ENCODE results near the gene NFIC. TPM values are rescaled to one million over a fixed set of nuclear protein-coding genes. Genes with fewer than 3 reads are reported as not detected.
A peak's percentile ranks its signal among the peaks of the same experiment; 100 is the strongest.

The NFIC gene
- total and polyA plus RNA-seq, 2 of the 4 experiments (the other 2 are of a cell fraction), result 21.9 to 32.1 TPM

GRCh38 chr19:3464587-3465235 is 98.3 kb downstream of the NFIC start:
- no peak for DNase-seq
- no peak overlapping the region for H2AK9ac ChIP-seq (replicated peaks; ENCODE audit: low read depth, low read length, poor library complexity)
- H4K5ac ChIP-seq (ENCODE audit: low read depth, low read length), result no peak overlapping the region
- no peak overlapping the region for H3K9ac ChIP-seq (ENCODE audit: low read depth, low read length)
- H2BK120ac ChIP-seq (ENCODE audit: low read depth, low read length), result no peak overlapping the region
- H3K4me1 ChIP-seq (ENCODE audit: control insufficient read depth, insufficient read depth, low read length), result peaks cover 4% of the 10 kb centered on the region
- H3K4me3 ChIP-seq (ENCODE audit: insufficient read depth, low read depth, low read length), result no peak overlapping the region
- H3K79me1 ChIP-seq (ENCODE audit: low read depth in 1 of 2, low read length in 2 of 2), result peaks cover 15 to 48% of the 10 kb centered on the region in 2 experiments
- no peak for TF ChIP-seq CEBPB (IDR thresholded peaks at IDR 0.05; ENCODE audit: low read depth, low read length)
- no peak for TF ChIP-seq MAZ (IDR thresholded peaks at IDR 0.05; ENCODE audit: borderline replicate concordance, low read depth, low read length)
- TF ChIP-seq MXI1 (IDR thresholded peaks at IDR 0.05; ENCODE audit: borderline replicate concordance, low read depth, low read length), result no peak
- no peak for TF ChIP-seq RCOR1 (IDR thresholded peaks at IDR 0.05; ENCODE audit: insufficient replicate concordance, low read length)
- no peak for TF ChIP-seq POLR2A (IDR thresholded peaks at IDR 0.05; ENCODE audit: low read depth, low read length)
- no peak for TF ChIP-seq FOS (IDR thresholded peaks at IDR 0.05; ENCODE audit: low read depth, low read length)
- no peak for TF ChIP-seq BHLHE40 (IDR thresholded peaks at IDR 0.05; ENCODE audit: low read depth, low read length)
- no peak for TF ChIP-seq CHD1 (IDR thresholded peaks at IDR 0.05; ENCODE audit: low read depth, low read length)
- TF ChIP-seq NFE2L2 (IDR thresholded peaks at IDR 0.05; ENCODE audit: low read depth, low read length), result no peak
- no peak for TF ChIP-seq RAD21 (IDR thresholded peaks at IDR 0.05; ENCODE audit: low read length)
- no peak overlapping the region for H3K4ac ChIP-seq (ENCODE audit: low read depth, low read length)
- H3K36me3 ChIP-seq (ENCODE audit: control insufficient read depth, insufficient read depth, low read length), result peaks cover 26% of the 10 kb centered on the region
- POLR2A ChIA-PET (ENCODE audit: unreplicated experiment), result no interaction called here
- H3K14ac ChIP-seq (replicated peaks; ENCODE audit: low read depth, low read length), result no peak overlapping the region
- no peak overlapping the region for H2BK15ac ChIP-seq (ENCODE audit: low read depth, low read length)
- peaks cover 22% of the 10 kb centered on the region for H4K20me1 ChIP-seq (ENCODE audit: insufficient read depth, low read length)
- H3K23ac ChIP-seq (ENCODE audit: low read depth, low read length), result no peak overlapping the region
- no peak overlapping the region for H2BK5ac ChIP-seq (ENCODE audit: low read depth, low read length, poor library complexity, severe bottlenecking)
- no peak overlapping the region for H3K18ac ChIP-seq (ENCODE audit: low read depth, low read length)
- no peak overlapping the region for H3K56ac ChIP-seq (ENCODE audit: extremely low read depth, insufficient read depth, low read length)
- no peak overlapping the region for H3K27ac ChIP-seq (ENCODE audit: insufficient read depth, low read length)
- in situ Hi-C loops (cut with MboI; ENCODE audit: low sequenced_read_pairs), result no loop called here
- no peaks in the 10 kb centered on the region for H3K27me3 ChIP-seq (ENCODE audit: control insufficient read depth, insufficient read depth, low read length)
- no peak for ATAC-seq (ENCODE audit: low read depth)
- CTCF ChIA-PET, result no interaction called here
- no peak overlapping the region for H2BK20ac ChIP-seq (ENCODE audit: low read depth, low read length)
- H3K4me2 ChIP-seq (ENCODE audit: low read depth, low read length), result no peak overlapping the region
- 100% methylated on average over 4 of the region's 31 CpGs; no CpG with 5 or more reads in 1 of the 2 experiments for WGBS, 2 experiments (ENCODE audit: extremely low coverage in 2 of 2, insufficient read length in 1 of 2)
- H4K91ac ChIP-seq (ENCODE audit: insufficient read depth, low read depth, low read length), result no peak overlapping the region
- H4K8ac ChIP-seq (ENCODE audit: low read depth in 2 of 2, low read length in 2 of 2), result 0 out of 4 replicates have a peak overlapping the region, but pooled peaks of 1 of the 2 experiments have one; percentile 4
- no peak overlapping the region for H2AFZ ChIP-seq (replicated peaks; ENCODE audit: low read length, poor library complexity)
- intact Hi-C loops (cut with micrococcal nuclease), result no loop called here
- no TSS peak for BruUV-seq (replicated peaks)
- no peak overlapping the region for H2AK5ac ChIP-seq (ENCODE audit: low read depth, low read length)
- no peaks in the 10 kb centered on the region for H3K9me3 ChIP-seq (ENCODE audit: control insufficient read depth, insufficient read depth, low read length)
- dilution Hi-C loops (cut with HindIII; ENCODE audit: low sequenced_read_pairs, unreplicated experiment), result no loop called here
- peaks cover 6% of the 10 kb centered on the region; the same call in 1 of the 2 replicates for H3K9me1 ChIP-seq (ENCODE audit: insufficient read depth, low read length)
